ENCODE results near the gene RPL18.

GRCh38 chr19:48600679-48601417 is 18.1 kb downstream of the RPL18 start:
- TF ChIP-seq ZBTB33 (IDR thresholded peaks at IDR 0.05) = no peak
- TF ChIP-seq MAX (IDR thresholded peaks at IDR 0.05) = no peak
- no peak for TF ChIP-seq SP1 (IDR thresholded peaks at IDR 0.05)
- TF ChIP-seq CTCF (IDR thresholded peaks at IDR 0.05; ENCODE audit: low read depth, low read length, missing input control) = no peak
- no peak for TF ChIP-seq TAF1 (conservative IDR thresholded peaks at IDR 0.05)
- TF ChIP-seq JUND (IDR thresholded peaks at IDR 0.05) = no peak
- TF ChIP-seq RXRA (IDR thresholded peaks at IDR 0.05) = no peak
